Endothelial cell of umbilical vein (primary cell): ENCODE results near the gene FYCO1. TPM values are rescaled to one million over a fixed set of nuclear protein-coding genes. Genes with fewer than 3 reads are reported as not detected.

ENCODE experiments used
- BruUV-seq: library from RNA; stranded (reverse); fragments of 400-500 nt; replicated peaks from 2 replicates; lab custom pipeline; 2021; lab: Mats Ljungman, UMichigan
- CTCF ChIA-PET: fragments of 300-600, 350-600 bp; sonication (Branson Sonifier 250); formaldehyde crosslinking; loops from one replicate; lab custom pipeline; 2021; ENCODE audit warnings: antibody characterized with exemption, inconsistent platforms; lab: Charles Lee
- POLR2A ChIA-PET: fragments of 300-600, 350-600 bp; sonication (Branson Sonifier 250); formaldehyde crosslinking; loops from one replicate; lab custom pipeline; 2021; ENCODE audit warnings: antibody characterized with exemption, inconsistent platforms; lab: Charles Lee
- DNase-seq: peaks from one replicate; pipeline ENCODE4 v3.0.0-alpha.2; 2011; ENCODE audit warnings: low read depth, low spot score
- FAIRE-seq: peaks from 2 replicates; lab custom pipeline; 2011; peaks lifted over from hg19 to GRCh38; lab: Jason Lieb, UNC
- H2AFZ ChIP-seq: 2 replicates; pipeline ENCODE4 v1.6.0; 2012; ENCODE audit warnings: low read depth, low read length, control low read depth, inconsistent platforms
- H3K27ac ChIP-seq: 2 replicates; pipeline ENCODE4 v1.5.1; 2011; ENCODE audit warnings: low read depth, mild to moderate bottlenecking, control low read depth, low read length, moderate library complexity; ENCODE audit not compliant: insufficient read depth
- H3K27me3 ChIP-seq, 2 experiments: 2 replicates each; pipeline versions ENCODE4 v1.6.0 to v1.6.1; 2011; ENCODE audit warnings: low read length in 2 of 2, mixed read lengths in 1 of 2; ENCODE audit not compliant: control insufficient read depth in 2 of 2, insufficient read depth in 2 of 2
- H3K36me3 ChIP-seq, 2 experiments: 2 replicates in 1 of 2; 3 replicates in 1 of 2; pipeline ENCODE4 v1.5.1; 2011; ENCODE audit warnings: low read length in 2 of 2, mild to moderate bottlenecking in 1 of 2, moderate library complexity in 1 of 2; ENCODE audit not compliant: control insufficient read depth in 2 of 2, insufficient read depth in 2 of 2; ENCODE audit errors: extremely low read depth in 1 of 2
- H3K4me1 ChIP-seq: 3 replicates; pipeline ENCODE4 v1.5.1; 2011; ENCODE audit warnings: mild to moderate bottlenecking, low read length; ENCODE audit not compliant: control insufficient read depth, insufficient read depth; ENCODE audit errors: extremely low read depth
- H3K4me2 ChIP-seq: 2 replicates; pipeline ENCODE4 v1.6.1; 2011; ENCODE audit warnings: low read length, control low read depth, mixed read lengths; ENCODE audit not compliant: insufficient read depth
- H3K4me3 ChIP-seq, 3 experiments: fragments of 200-600 bp in 1 of 3; sonication (generic), shearing (Covaris generic) in 1 of 3; replicated peaks in 1 of 3; 2 replicates each; pipeline ENCODE4 v1.5.1; 2011 to 2016; ENCODE audit warnings: control low read depth in 3 of 3, low read length in 3 of 3, mild to moderate bottlenecking in 2 of 3, inconsistent platforms in 1 of 3, low read depth in 1 of 3, moderate library complexity in 1 of 3; ENCODE audit not compliant: insufficient read depth in 1 of 3
- H3K79me2 ChIP-seq: 2 replicates; pipeline ENCODE4 v1.6.0; 2012; ENCODE audit warnings: low read length, inconsistent platforms; ENCODE audit not compliant: control insufficient read depth, insufficient read depth
- H3K9ac ChIP-seq: replicated peaks from 2 replicates; pipeline ENCODE3; 2011; ENCODE audit warnings: low read length, control low read depth; ENCODE audit not compliant: insufficient read depth; ENCODE audit errors: extremely low read depth
- H3K9me1 ChIP-seq: replicated peaks from 3 replicates; pipeline ENCODE4 v1.6.0; 2011; ENCODE audit warnings: mild to moderate bottlenecking, low read length; ENCODE audit not compliant: control insufficient read depth, insufficient read depth; ENCODE audit errors: extremely low read depth
- H3K9me3 ChIP-seq: replicated peaks from 2 replicates; pipeline ENCODE4 v1.5.1; 2012; ENCODE audit warnings: low read length, inconsistent platforms; ENCODE audit not compliant: control insufficient read depth, insufficient read depth
- H4K20me1 ChIP-seq: replicated peaks from 2 replicates; pipeline ENCODE3; 2011; ENCODE audit warnings: mild to moderate bottlenecking, low read length; ENCODE audit not compliant: control insufficient read depth, insufficient read depth; ENCODE audit errors: extremely low read depth
- EZH2 ChIP-seq: IDR thresholded peaks from 2 replicates; pipeline ENCODE4 v1.6.1; 2012; ENCODE audit warnings: borderline replicate concordance, low read depth, mild to moderate bottlenecking, moderate library complexity, low read length, inconsistent platforms; ENCODE audit not compliant: severe bottlenecking
- FOS ChIP-seq: IDR thresholded peaks from 2 replicates; pipeline ENCODE4 v1.6.1; 2011; ENCODE audit warnings: mild to moderate bottlenecking, low read length, moderate library complexity, borderline replicate concordance; ENCODE audit not compliant: insufficient read depth
- GATA2 ChIP-seq: IDR thresholded peaks from 2 replicates; pipeline ENCODE4 v1.7.0; 2011; ENCODE audit warnings: low read depth, mild to moderate bottlenecking, moderate library complexity, mixed read lengths, low read length; ENCODE audit not compliant: insufficient read length, insufficient read depth
- JUN ChIP-seq: IDR thresholded peaks from 2 replicates; pipeline ENCODE4 v1.6.1; 2011; ENCODE audit warnings: borderline replicate concordance, low read depth; ENCODE audit not compliant: insufficient read length, insufficient read depth
- MAX ChIP-seq: IDR thresholded peaks from 2 replicates; pipeline ENCODE4 v1.6.1; 2011; ENCODE audit not compliant: insufficient read depth, insufficient read length
- MYC ChIP-seq: IDR thresholded peaks from one replicate; pipeline ENCODE4 v1.6.1; 2011; ENCODE audit warnings: mild to moderate bottlenecking, low read depth, low read length
- POLR2A ChIP-seq: IDR thresholded peaks from 2 replicates; pipeline ENCODE4 v1.6.1; 2012; ENCODE audit warnings: low read depth, mild to moderate bottlenecking, control low read depth, low read length
- POLR2AphosphoS5 ChIP-seq: IDR thresholded peaks from 2 replicates; pipeline ENCODE4 v1.6.1; 2012; ENCODE audit warnings: low read depth, mild to moderate bottlenecking, control low read depth, low read length, moderate library complexity; ENCODE audit not compliant: insufficient read depth
- dilution Hi-C: fragments of 300-500 bp; cut with MboI; formaldehyde crosslinking; loops from one replicate; pipeline ENCODE4 v1.15.0; 2019; ENCODE audit warnings: low sequenced_read_pairs; ENCODE audit not compliant: extremely low pct_ligation_motif_present
- intact Hi-C: fragments of 100-400 bp; cut with micrococcal nuclease; formaldehyde crosslinking; loops from one replicate; pipeline ENCODE4 v1.10.0; 2022
- polyA plus RNA-seq, 4 experiments: library from polyadenylated mRNA; depleted of rRNA in 3 of 4; stranded (reverse) in 3 of 4; unstranded in 1 of 4; fragments of >200 nt; gene quantifications; 2 replicates each; pipeline versions ENCODE4 v1.2.1 to v1.2.3, GENCODE V29; 2011 to 2012; ENCODE audit warnings: missing spikeins in 1 of 4
- total RNA-seq: library from RNA; stranded (reverse); gene quantifications from 2 replicates; pipeline ENCODE4 v1.2.3, GENCODE V29; 2021
- TF ChIP-seq, protein P1 (sequence below), 2 donors: IDR thresholded peaks; 1 replicate in 1 of 2; 2 replicates in 1 of 2; pipeline ENCODE4 v1.5.1; 2011; ENCODE audit warnings: low read length in 2 of 2, mild to moderate bottlenecking in 2 of 2, moderate library complexity in 2 of 2, control low read depth in 1 of 2, inconsistent platforms in 1 of 2, low read depth in 1 of 2; ENCODE audit not compliant: insufficient read depth in 1 of 2; ENCODE audit errors: extremely low read depth in 1 of 2

FYCO1 gene
- total and polyA plus RNA-seq, 2 donors (not counting 3 experiments of a cell fraction or from before 2014, with no cell fraction given) = 13.9 to 20.8 TPM

GRCh38 chr3:45873036-45873435 is 122.6 kb downstream of the FYCO1 start:
- Histone ChIP-seq H3K9me1 (no peaks in the 10 kb centered on the region), H3K9me3 (no peaks in the 10 kb centered on the region), H2AFZ (no peak overlapping the region), H3K27me3 (peaks cover 5 to 8% of the 10 kb centered on the region in 2 experiments), H3K79me2 (no peaks in the 10 kb centered on the region), H3K9ac (no peak overlapping the region), H3K4me3 (no peak overlapping the region), H3K27ac (no peak overlapping the region), H3K4me1 (no peaks in the 10 kb centered on the region), H4K20me1 (no peaks in the 10 kb centered on the region), H3K4me2 (no peak overlapping the region), H3K36me3 (no peaks in the 10 kb centered on the region)
- ChIA-PET POLR2A (no interaction called here), CTCF (no interaction called here)
- intact Hi-C loops = no loop called here
- no TSS peak for BruUV-seq
- TF ChIP-seq POLR2A (no peak), EZH2 (no peak), MAX (no peak), MYC (no peak), GATA2 (no peak), FOS (no peak), POLR2AphosphoS5 (no peak)
- dilution Hi-C loops = no loop called here
- no peak for FAIRE-seq
- DNase-seq = no peak

DNA sequence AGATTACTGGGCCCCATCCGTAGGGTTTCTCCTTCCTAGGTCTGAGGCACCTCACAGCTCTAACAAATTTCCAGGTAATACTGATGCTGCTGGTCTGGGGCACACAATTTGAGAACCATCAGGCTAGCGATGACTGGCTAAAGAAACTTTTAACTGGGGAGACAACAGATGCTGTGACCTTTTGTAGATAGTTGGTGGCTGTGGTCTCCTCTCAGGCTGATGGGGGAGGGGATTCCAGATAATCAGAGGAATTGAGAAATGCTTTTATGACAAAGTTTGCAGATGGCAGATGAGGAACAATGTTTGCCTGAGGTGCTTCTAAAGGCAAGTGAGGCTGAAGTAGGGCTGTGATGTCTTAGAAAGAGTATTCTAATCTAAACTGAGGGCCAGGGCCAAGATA is 123.1 kb downstream of the FYCO1 start:
- no TSS peak for BruUV-seq

More for the DNA sequence above, 123.1 kb downstream of the FYCO1 start:
- Histone ChIP-seq H3K4me2 (no peak overlapping the region), H3K36me3 (no peaks in the 10 kb centered on the region), H3K27ac (no peak overlapping the region), H2AFZ (no peak overlapping the region), H3K4me1 (no peaks in the 10 kb centered on the region), H3K79me2 (no peaks in the 10 kb centered on the region), H3K9me1 (no peaks in the 10 kb centered on the region), H3K4me3 (no peak overlapping the region), H3K9me3 (no peaks in the 10 kb centered on the region), H3K27me3 (peaks cover 5 to 8% of the 10 kb centered on the region in 2 experiments), H3K9ac (no peak overlapping the region), H4K20me1 (no peaks in the 10 kb centered on the region)
- dilution Hi-C loops (no loop called here), intact Hi-C loops (no loop called here)
- FAIRE-seq = no peak
- ChIA-PET CTCF (interaction anchor here (0.8 to 1.0 kb wide), 2 partner anchors 11 to 57 kb away, joined by 3 read pairs; no protein-coding TSS in a partner anchor), POLR2A (no interaction called here)
- DNase-seq = no peak
- no peak for TF ChIP-seq POLR2AphosphoS5
- no peak for TF ChIP-seq FOS
- no peak for TF ChIP-seq POLR2A
- TF ChIP-seq MAX = no peak
- TF ChIP-seq MYC = no peak
- no peak for TF ChIP-seq EZH2
- TF ChIP-seq GATA2 = no peak
- TF ChIP-seq JUN = no peak
- TF ChIP-seq, protein P1, sequence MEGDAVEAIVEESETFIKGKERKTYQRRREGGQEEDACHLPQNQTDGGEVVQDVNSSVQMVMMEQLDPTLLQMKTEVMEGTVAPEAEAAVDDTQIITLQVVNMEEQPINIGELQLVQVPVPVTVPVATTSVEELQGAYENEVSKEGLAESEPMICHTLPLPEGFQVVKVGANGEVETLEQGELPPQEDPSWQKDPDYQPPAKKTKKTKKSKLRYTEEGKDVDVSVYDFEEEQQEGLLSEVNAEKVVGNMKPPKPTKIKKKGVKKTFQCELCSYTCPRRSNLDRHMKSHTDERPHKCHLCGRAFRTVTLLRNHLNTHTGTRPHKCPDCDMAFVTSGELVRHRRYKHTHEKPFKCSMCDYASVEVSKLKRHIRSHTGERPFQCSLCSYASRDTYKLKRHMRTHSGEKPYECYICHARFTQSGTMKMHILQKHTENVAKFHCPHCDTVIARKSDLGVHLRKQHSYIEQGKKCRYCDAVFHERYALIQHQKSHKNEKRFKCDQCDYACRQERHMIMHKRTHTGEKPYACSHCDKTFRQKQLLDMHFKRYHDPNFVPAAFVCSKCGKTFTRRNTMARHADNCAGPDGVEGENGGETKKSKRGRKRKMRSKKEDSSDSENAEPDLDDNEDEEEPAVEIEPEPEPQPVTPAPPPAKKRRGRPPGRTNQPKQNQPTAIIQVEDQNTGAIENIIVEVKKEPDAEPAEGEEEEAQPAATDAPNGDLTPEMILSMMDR (IDR thresholded peaks at IDR 0.05; ENCODE audit: extremely low read depth in 1 of 2, insufficient read depth in 1 of 2, low read depth in 1 of 2, low read length in 2 of 2) = no peak
